ENCODE results near the gene C5. TPM values are rescaled to one million over a fixed set of nuclear protein-coding genes. Genes with fewer than 3 reads are reported as not detected.

C5 gene
- total and polyA plus RNA-seq, 9 of the 15 experiments (the other 6 are each of a cell fraction or from before 2014, with no cell fraction given): 0.08 to 0.91 (median 0.42) TPM

DNA sequence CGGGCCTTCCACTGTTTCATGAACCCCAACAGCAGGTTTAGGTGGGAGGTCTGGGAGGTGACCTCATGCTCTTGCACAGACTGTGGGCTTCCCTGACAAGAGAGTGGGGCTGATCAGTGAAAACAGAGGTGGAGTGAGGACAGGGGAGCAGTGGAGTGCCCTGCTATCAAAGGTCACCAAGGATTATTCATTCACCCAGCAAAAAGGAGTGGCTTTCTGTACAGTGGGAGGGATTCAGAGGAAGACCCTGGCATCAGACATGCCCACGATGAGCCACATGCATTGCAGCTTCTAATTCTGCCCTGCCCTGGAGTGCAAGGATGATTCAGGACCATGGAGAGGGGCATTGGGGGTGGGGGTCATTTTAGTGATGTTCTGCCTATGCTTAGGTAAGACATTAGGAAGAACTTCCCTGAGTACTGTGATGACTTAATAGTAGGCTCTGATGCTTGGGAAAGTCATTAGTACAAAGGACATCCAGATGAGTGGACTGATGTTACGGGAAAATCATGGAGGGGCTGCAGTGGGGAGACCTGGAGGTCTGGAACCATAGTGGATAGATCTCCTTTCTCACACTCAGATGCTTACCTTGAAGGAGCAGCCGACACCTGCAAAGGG is 136.3 kb downstream of the C5 start (continued):
- TF ChIP-seq PTRF (tag; IDR thresholded peaks at IDR 0.05): 0 out of 2 replicates have a peak, but pooled peaks have one; percentile 33
- TF ChIP-seq ZC3H8 (IDR thresholded peaks at IDR 0.05): no peak
- TF ChIP-seq DMBX1 (CRISPR knock-in tag; IDR thresholded peaks at IDR 0.05; ENCODE audit: borderline replicate concordance): peak; percentile 81; the same call in 1 of the 2 replicates
- TF ChIP-seq BCL6 (CRISPR knock-in tag; IDR thresholded peaks at IDR 0.05): peak; percentile 65; the same call in 1 of the 2 replicates
- peak; percentile 92 for TF ChIP-seq CHAMP1 (IDR thresholded peaks at IDR 0.05)
- peak; percentile 27; the same call in 1 of the 2 replicates for TF ChIP-seq ELF4 (CRISPR knock-in tag; IDR thresholded peaks at IDR 0.05)
- peak; percentile 67; the same call in 1 of the 2 replicates for TF ChIP-seq FOXP1 (CRISPR knock-in tag; IDR thresholded peaks at IDR 0.05)
- TF ChIP-seq HMG20A (CRISPR knock-in tag; conservative IDR thresholded peaks at IDR 0.05): no peak
- TF ChIP-seq ZBTB1 (CRISPR knock-in tag; IDR thresholded peaks at IDR 0.05; ENCODE audit: borderline replicate concordance, low read depth): peak; percentile 39; the same call in 1 of the 2 replicates
- TF ChIP-seq ZNF644 (tag; IDR thresholded peaks at IDR 0.05; ENCODE audit: low read depth): peak; percentile 92
- TF ChIP-seq HDAC1 (IDR thresholded peaks at IDR 0.05): 0 out of 4 replicates have a peak, but pooled peaks of 1 of the 2 experiments have one; percentile 17
- TF ChIP-seq ZBTB9 (CRISPR knock-in tag; IDR thresholded peaks at IDR 0.05): peak; percentile 38; the same call in 1 of the 2 replicates
- 0 out of 2 replicates have a peak, but pooled peaks have one; percentile 34 for TF ChIP-seq ZNF41 (CRISPR knock-in tag; conservative IDR thresholded peaks at IDR 0.05)
- TF ChIP-seq ZBTB11 (CRISPR knock-in tag; IDR thresholded peaks at IDR 0.05): peak in 1 of 3 experiments; percentile 65; a peak in 2 of 6 replicates
- no peak for TF ChIP-seq NR2C1 (IDR thresholded peaks at IDR 0.05)
- peak; percentile 46; the same call in 1 of the 2 replicates for TF ChIP-seq NR2C1 (tag; IDR thresholded peaks at IDR 0.05)
- 0 out of 2 replicates have a peak, but pooled peaks have one; percentile 20 for TF ChIP-seq NR2C2 (CRISPR knock-in tag; IDR thresholded peaks at IDR 0.05)
- TF ChIP-seq NR2C2 (tag; IDR thresholded peaks at IDR 0.05): no peak
- peak; percentile 95 for TF ChIP-seq HDAC2 (IDR thresholded peaks at IDR 0.05)
- peak; percentile 99 for TF ChIP-seq MIER1 (IDR thresholded peaks at IDR 0.05; ENCODE audit: low read depth)
- no peak for TF ChIP-seq ZNF174 (CRISPR knock-in tag; IDR thresholded peaks at IDR 0.05)
